ENCODE data around the gene TANGO2.

- TF ChIP-seq CTCF (conservative IDR thresholded peaks at IDR 0.05 in 1 of 2, IDR thresholded peaks at IDR 0.05 in 1 of 2; ENCODE audit: extremely low read depth in 1 of 2, insufficient read depth in 1 of 2, low read depth in 1 of 2, low read length in 2 of 2) (no peak), EZH2 (IDR thresholded peaks at IDR 0.05; ENCODE audit: borderline replicate concordance, low read length) (no peak)
Measured at GRCh38 chr22:20090730-20091240, 69.9 kb downstream of the TANGO2 start.

All from mammary epithelial cell (primary cell).